GM13977 (cell line): ENCODE data around the gene DACH1.

ENCODE experiments used
- DNase-seq: peaks from one replicate; pipeline ENCODE4 v3.0.0; 2012; ENCODE audit warnings: low spot score
- in situ Hi-C: fragments of 300-500 bp; cut with MboI; formaldehyde crosslinking; loops from one replicate; pipeline ENCODE4 v1.12.0; 2022; ENCODE audit warnings: low sequenced_read_pairs, low pct_unique_long_range_greater_than_20kb, mixed read lengths, inconsistent platforms; ENCODE audit not compliant: unreplicated experiment
- TF ChIP-seq, protein P1 (sequence below): IDR thresholded peaks from 2 replicates; pipeline ENCODE4 v1.5.1; 2012; ENCODE audit warnings: mild to moderate bottlenecking, control low read depth; ENCODE audit not compliant: insufficient read depth; ENCODE audit errors: extremely low read depth, missing control alignments

The DACH1 gene

DNA sequence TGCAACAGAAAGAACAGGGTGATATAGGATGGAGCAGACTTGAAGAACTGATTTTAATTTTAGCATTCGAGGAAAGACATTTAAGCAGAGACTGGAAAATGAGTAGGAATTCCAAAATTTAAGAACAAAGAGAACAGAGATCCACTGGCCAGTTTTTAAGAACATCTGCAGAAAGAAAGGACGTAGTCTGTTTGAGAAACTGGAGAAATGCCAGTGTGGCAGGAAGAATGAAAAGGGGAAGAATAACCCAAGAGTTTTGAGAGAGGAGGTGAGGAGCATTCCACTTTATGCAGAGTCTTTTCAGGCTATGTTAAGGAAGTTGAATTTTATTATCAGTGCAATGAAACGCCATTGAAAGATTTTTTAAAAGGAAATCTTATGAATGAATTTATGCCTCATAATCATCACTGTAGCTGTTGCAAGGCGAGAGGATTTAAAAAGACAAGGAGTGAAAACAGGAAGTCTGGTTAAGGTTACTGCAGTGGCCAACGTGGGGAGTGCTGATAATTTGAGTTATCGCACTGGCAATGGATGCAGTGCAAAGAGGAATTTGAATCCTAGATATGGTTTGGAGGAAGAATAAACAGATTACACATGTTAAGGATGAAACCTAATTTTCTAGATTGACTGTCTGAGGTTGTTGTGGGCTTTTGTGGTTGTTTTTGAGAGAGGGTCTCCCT is 253.8 kb downstream of the DACH1 start:
- no peak for DNase-seq
- TF ChIP-seq, protein P1, sequence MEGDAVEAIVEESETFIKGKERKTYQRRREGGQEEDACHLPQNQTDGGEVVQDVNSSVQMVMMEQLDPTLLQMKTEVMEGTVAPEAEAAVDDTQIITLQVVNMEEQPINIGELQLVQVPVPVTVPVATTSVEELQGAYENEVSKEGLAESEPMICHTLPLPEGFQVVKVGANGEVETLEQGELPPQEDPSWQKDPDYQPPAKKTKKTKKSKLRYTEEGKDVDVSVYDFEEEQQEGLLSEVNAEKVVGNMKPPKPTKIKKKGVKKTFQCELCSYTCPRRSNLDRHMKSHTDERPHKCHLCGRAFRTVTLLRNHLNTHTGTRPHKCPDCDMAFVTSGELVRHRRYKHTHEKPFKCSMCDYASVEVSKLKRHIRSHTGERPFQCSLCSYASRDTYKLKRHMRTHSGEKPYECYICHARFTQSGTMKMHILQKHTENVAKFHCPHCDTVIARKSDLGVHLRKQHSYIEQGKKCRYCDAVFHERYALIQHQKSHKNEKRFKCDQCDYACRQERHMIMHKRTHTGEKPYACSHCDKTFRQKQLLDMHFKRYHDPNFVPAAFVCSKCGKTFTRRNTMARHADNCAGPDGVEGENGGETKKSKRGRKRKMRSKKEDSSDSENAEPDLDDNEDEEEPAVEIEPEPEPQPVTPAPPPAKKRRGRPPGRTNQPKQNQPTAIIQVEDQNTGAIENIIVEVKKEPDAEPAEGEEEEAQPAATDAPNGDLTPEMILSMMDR, result no peak
- in situ Hi-C loops, result no loop called here

DNA sequence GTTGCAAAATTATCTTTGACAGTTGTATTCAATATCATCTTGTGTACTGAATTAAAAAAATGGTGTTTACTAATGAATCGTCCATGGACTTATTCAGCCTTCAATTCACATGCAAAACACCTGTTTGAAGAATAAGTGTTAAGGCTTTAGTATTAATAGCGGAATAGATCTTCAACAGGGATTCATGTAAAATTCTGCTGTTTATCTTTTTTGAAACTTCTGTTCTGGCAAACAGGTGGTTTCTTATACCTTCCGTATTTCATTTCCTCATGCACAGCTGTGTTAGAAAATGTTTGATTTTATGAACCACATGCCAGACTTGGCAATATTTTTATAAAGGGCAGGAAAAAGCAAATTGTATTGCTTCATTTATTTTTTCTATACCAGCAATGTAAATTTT is 255.7 kb downstream of the DACH1 start:
- in situ Hi-C loops, result no loop called here
- no peak for DNase-seq
- TF ChIP-seq, protein P1, result no peak

DNA sequence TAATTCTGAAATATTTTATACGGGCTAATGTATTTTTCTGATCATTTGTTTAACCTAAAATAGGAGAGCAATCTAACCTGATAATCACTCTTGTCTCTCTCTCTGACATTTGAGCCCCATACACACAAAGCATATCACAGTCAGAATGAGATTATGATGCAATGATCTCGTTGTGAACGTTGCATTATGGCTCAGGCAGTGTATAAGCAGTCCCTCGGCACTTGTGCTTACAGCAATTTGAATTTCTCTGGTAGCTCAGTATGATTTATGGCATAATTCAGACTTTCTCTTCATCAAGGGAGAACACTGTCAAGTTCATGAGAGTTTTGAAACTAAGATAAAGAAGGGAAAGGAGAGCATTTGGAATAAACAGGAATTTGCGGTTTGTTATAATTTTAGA is 256.1 kb downstream of the DACH1 start:
- in situ Hi-C loops, result no loop called here
- DNase-seq, result no peak
- TF ChIP-seq, protein P1, result no peak

DNA sequence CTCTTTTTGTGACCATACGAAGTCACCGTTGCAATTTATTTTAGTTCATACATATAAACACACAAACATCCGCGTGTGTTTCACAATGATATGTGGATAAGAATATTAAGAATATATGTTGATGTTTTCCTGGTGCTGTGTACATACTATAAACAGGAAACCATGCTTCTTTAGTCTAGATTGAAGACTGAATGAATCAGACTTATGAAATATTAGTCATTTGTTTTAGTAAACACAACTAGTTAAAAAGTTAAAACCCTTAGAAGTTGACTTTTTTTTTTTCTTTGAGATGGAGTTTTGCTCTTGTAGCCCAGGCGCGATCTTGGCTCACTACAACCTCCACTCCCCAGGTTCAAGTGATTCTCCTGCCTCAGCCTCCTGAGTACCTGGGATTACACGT is 257.7 kb downstream of the DACH1 start:
- TF ChIP-seq, protein P1, result no peak
- in situ Hi-C loops, result no loop called here

DNA sequence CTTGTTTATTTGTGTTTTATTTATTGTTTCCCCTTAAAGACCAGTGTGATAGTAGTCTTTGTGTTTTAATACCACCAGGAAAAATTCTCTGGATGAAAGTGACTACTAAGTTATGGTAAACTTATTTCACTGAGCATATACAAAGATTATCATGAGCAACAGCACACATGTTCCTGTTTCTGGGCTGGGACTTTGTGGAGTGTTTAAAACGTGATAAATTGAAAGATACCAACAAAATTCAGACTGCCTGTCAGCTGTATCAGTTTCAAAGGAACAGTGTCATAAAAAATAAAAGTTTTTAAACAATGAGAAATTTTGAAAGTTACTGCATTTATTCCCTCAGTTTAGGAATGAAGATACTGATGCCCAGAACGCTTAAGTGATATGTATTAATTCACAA is 259.4 kb downstream of the DACH1 start:
- in situ Hi-C loops, result no loop called here
- DNase-seq, result no peak
- TF ChIP-seq, protein P1, result no peak

More for the DNA sequence above, 257.7 kb downstream of the DACH1 start:
- DNase-seq, result no peak

DNA sequence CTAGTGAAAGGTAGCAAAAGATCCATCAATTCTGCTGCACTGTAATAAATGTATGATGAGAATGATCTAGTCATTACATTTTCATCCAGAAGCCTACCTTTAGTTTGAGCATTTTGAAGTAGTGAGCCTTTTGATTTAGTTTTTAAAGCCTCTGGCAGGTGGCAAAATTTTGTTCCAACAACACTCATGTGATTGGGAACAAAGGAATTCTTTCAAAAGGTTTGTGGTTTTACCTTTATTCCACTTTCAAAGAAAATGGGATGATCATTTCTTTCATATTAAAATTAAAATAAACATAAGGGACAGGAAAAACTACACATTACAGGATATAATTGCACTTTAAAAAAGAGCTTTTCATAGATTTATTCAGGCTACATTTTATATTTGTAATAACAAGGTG is 260.2 kb downstream of the DACH1 start:
- TF ChIP-seq, protein P1, result no peak
- in situ Hi-C loops, result no loop called here
- no peak for DNase-seq

DNA sequence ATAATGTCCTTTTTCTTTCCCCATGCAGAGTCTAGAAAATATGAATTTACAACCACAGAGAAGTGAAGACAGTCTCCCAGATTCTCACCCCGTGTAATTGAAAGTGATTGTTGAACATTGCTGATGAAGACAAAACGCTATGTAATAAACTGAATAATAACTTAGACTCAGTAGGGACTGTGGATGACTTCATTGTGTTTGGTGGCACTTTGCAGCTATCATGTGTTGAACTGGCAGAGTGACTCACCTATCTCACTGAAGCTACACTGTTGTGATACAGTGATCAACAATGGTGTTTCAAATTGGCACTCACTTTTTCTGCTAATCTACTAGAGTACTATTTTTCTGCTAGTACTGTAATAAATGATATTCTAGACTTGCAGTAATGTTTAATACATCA is 261.3 kb downstream of the DACH1 start:
- in situ Hi-C loops, result no loop called here
- DNase-seq, result no peak
- TF ChIP-seq, protein P1, result no peak
